GM11168 (cell line): Measurements from ENCODE around the gene CARHSP1.
"Not testable (repeated sequence)": the region's sequence is repeated elsewhere in the genome, so short reads cannot be mapped to it uniquely, and the experiment has no call there.

Source experiments
- in situ Hi-C: fragments of 300-500 bp; cut with MboI; formaldehyde crosslinking; loops from one replicate; pipeline ENCODE4 v1.12.0; 2022; ENCODE audit warnings: low sequenced_read_pairs; ENCODE audit not compliant: unreplicated experiment

CARHSP1 gene

DNA sequence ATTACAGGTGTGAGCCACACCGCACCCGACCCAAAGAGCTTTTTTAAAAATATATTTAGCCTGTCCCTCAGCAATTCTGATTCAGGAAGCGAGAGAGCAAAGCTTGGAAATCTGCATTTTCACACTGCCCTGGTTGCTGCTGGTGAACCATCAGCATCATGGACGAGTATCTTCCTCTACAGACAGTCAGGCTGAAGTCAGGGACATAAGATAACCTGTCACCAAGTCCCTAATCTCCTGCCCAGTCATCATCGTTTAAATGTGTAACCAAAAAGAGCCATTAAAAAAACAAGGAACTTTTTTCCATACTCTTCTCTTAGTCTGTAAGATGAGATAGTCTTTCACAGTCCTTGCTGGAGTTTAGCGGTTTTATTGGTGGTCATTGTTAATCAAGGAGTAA is 64.5 kb downstream of the CARHSP1 start:
- in situ Hi-C loops = no loop called here

- in situ Hi-C loops = not testable (repeated sequence)
Observed at GRCh38 chr16:8803733-8804132, 65.1 kb downstream of the CARHSP1 start.
